Endothelial cell of umbilical vein (primary cell): ENCODE results near the gene SELENOO. TPM values are rescaled to one million over a fixed set of nuclear protein-coding genes. Genes with fewer than 3 reads are reported as not detected.

Experiments
- BruUV-seq: library from RNA; stranded (reverse); fragments of 400-500 nt; replicated peaks from 2 replicates; lab custom pipeline; 2021; lab: Mats Ljungman, UMichigan
- CTCF ChIA-PET: fragments of 300-600, 350-600 bp; sonication (Branson Sonifier 250); formaldehyde crosslinking; loops from one replicate; lab custom pipeline; 2021; ENCODE audit warnings: antibody characterized with exemption, inconsistent platforms; lab: Charles Lee
- POLR2A ChIA-PET: fragments of 300-600, 350-600 bp; sonication (Branson Sonifier 250); formaldehyde crosslinking; loops from one replicate; lab custom pipeline; 2021; ENCODE audit warnings: antibody characterized with exemption, inconsistent platforms; lab: Charles Lee
- DNase-seq: peaks from one replicate; pipeline ENCODE4 v3.0.0-alpha.2; 2011; ENCODE audit warnings: low read depth, low spot score
- FAIRE-seq: peaks from 2 replicates; lab custom pipeline; 2011; peaks lifted over from hg19 to GRCh38; lab: Jason Lieb, UNC
- H2AFZ ChIP-seq: 2 replicates; pipeline ENCODE4 v1.6.0; 2012; ENCODE audit warnings: low read depth, low read length, control low read depth, inconsistent platforms
- H3K27ac ChIP-seq: 2 replicates; pipeline ENCODE4 v1.5.1; 2011; ENCODE audit warnings: low read depth, mild to moderate bottlenecking, control low read depth, low read length, moderate library complexity; ENCODE audit not compliant: insufficient read depth
- H3K27me3 ChIP-seq, 2 experiments: 2 replicates each; pipeline versions ENCODE4 v1.6.0 to v1.6.1; 2011; ENCODE audit warnings: low read length in 2 of 2, mixed read lengths in 1 of 2; ENCODE audit not compliant: control insufficient read depth in 2 of 2, insufficient read depth in 2 of 2
- H3K36me3 ChIP-seq, 2 experiments: 2 replicates in 1 of 2; 3 replicates in 1 of 2; pipeline ENCODE4 v1.5.1; 2011; ENCODE audit warnings: low read length in 2 of 2, mild to moderate bottlenecking in 1 of 2, moderate library complexity in 1 of 2; ENCODE audit not compliant: control insufficient read depth in 2 of 2, insufficient read depth in 2 of 2; ENCODE audit errors: extremely low read depth in 1 of 2
- H3K4me1 ChIP-seq: 3 replicates; pipeline ENCODE4 v1.5.1; 2011; ENCODE audit warnings: mild to moderate bottlenecking, low read length; ENCODE audit not compliant: control insufficient read depth, insufficient read depth; ENCODE audit errors: extremely low read depth
- H3K4me2 ChIP-seq: 2 replicates; pipeline ENCODE4 v1.6.1; 2011; ENCODE audit warnings: low read length, control low read depth, mixed read lengths; ENCODE audit not compliant: insufficient read depth
- H3K4me3 ChIP-seq, 3 experiments: fragments of 200-600 bp in 1 of 3; sonication (generic), shearing (Covaris generic) in 1 of 3; replicated peaks in 1 of 3; 2 replicates each; pipeline ENCODE4 v1.5.1; 2011 to 2016; ENCODE audit warnings: control low read depth in 3 of 3, low read length in 3 of 3, mild to moderate bottlenecking in 2 of 3, inconsistent platforms in 1 of 3, low read depth in 1 of 3, moderate library complexity in 1 of 3; ENCODE audit not compliant: insufficient read depth in 1 of 3
- H3K79me2 ChIP-seq: 2 replicates; pipeline ENCODE4 v1.6.0; 2012; ENCODE audit warnings: low read length, inconsistent platforms; ENCODE audit not compliant: control insufficient read depth, insufficient read depth
- H3K9ac ChIP-seq: replicated peaks from 2 replicates; pipeline ENCODE3; 2011; ENCODE audit warnings: low read length, control low read depth; ENCODE audit not compliant: insufficient read depth; ENCODE audit errors: extremely low read depth
- H3K9me1 ChIP-seq: replicated peaks from 3 replicates; pipeline ENCODE4 v1.6.0; 2011; ENCODE audit warnings: mild to moderate bottlenecking, low read length; ENCODE audit not compliant: control insufficient read depth, insufficient read depth; ENCODE audit errors: extremely low read depth
- H3K9me3 ChIP-seq: replicated peaks from 2 replicates; pipeline ENCODE4 v1.5.1; 2012; ENCODE audit warnings: low read length, inconsistent platforms; ENCODE audit not compliant: control insufficient read depth, insufficient read depth
- H4K20me1 ChIP-seq: replicated peaks from 2 replicates; pipeline ENCODE3; 2011; ENCODE audit warnings: mild to moderate bottlenecking, low read length; ENCODE audit not compliant: control insufficient read depth, insufficient read depth; ENCODE audit errors: extremely low read depth
- EZH2 ChIP-seq: IDR thresholded peaks from 2 replicates; pipeline ENCODE4 v1.6.1; 2012; ENCODE audit warnings: borderline replicate concordance, low read depth, mild to moderate bottlenecking, moderate library complexity, low read length, inconsistent platforms; ENCODE audit not compliant: severe bottlenecking
- FOS ChIP-seq: IDR thresholded peaks from 2 replicates; pipeline ENCODE4 v1.6.1; 2011; ENCODE audit warnings: mild to moderate bottlenecking, low read length, moderate library complexity, borderline replicate concordance; ENCODE audit not compliant: insufficient read depth
- GATA2 ChIP-seq: IDR thresholded peaks from 2 replicates; pipeline ENCODE4 v1.7.0; 2011; ENCODE audit warnings: low read depth, mild to moderate bottlenecking, moderate library complexity, mixed read lengths, low read length; ENCODE audit not compliant: insufficient read length, insufficient read depth
- JUN ChIP-seq: IDR thresholded peaks from 2 replicates; pipeline ENCODE4 v1.6.1; 2011; ENCODE audit warnings: borderline replicate concordance, low read depth; ENCODE audit not compliant: insufficient read length, insufficient read depth
- MAX ChIP-seq: IDR thresholded peaks from 2 replicates; pipeline ENCODE4 v1.6.1; 2011; ENCODE audit not compliant: insufficient read depth, insufficient read length
- MYC ChIP-seq: IDR thresholded peaks from one replicate; pipeline ENCODE4 v1.6.1; 2011; ENCODE audit warnings: mild to moderate bottlenecking, low read depth, low read length
- POLR2A ChIP-seq: IDR thresholded peaks from 2 replicates; pipeline ENCODE4 v1.6.1; 2012; ENCODE audit warnings: low read depth, mild to moderate bottlenecking, control low read depth, low read length
- POLR2AphosphoS5 ChIP-seq: IDR thresholded peaks from 2 replicates; pipeline ENCODE4 v1.6.1; 2012; ENCODE audit warnings: low read depth, mild to moderate bottlenecking, control low read depth, low read length, moderate library complexity; ENCODE audit not compliant: insufficient read depth
- dilution Hi-C: fragments of 300-500 bp; cut with MboI; formaldehyde crosslinking; loops from one replicate; pipeline ENCODE4 v1.15.0; 2019; ENCODE audit warnings: low sequenced_read_pairs; ENCODE audit not compliant: extremely low pct_ligation_motif_present
- intact Hi-C: fragments of 100-400 bp; cut with micrococcal nuclease; formaldehyde crosslinking; loops from one replicate; pipeline ENCODE4 v1.10.0; 2022
- polyA plus RNA-seq, 4 experiments: library from polyadenylated mRNA; depleted of rRNA in 3 of 4; stranded (reverse) in 3 of 4; unstranded in 1 of 4; fragments of >200 nt; gene quantifications; 2 replicates each; pipeline versions ENCODE4 v1.2.1 to v1.2.3, GENCODE V29; 2011 to 2012; ENCODE audit warnings: missing spikeins in 1 of 4
- total RNA-seq: library from RNA; stranded (reverse); gene quantifications from 2 replicates; pipeline ENCODE4 v1.2.3, GENCODE V29; 2021
- TF ChIP-seq, protein P1 (sequence below), 2 donors: IDR thresholded peaks; 1 replicate in 1 of 2; 2 replicates in 1 of 2; pipeline ENCODE4 v1.5.1; 2011; ENCODE audit warnings: low read length in 2 of 2, mild to moderate bottlenecking in 2 of 2, moderate library complexity in 2 of 2, control low read depth in 1 of 2, inconsistent platforms in 1 of 2, low read depth in 1 of 2; ENCODE audit not compliant: insufficient read depth in 1 of 2; ENCODE audit errors: extremely low read depth in 1 of 2

The SELENOO gene
- total and polyA plus RNA-seq, 2 donors (not counting 3 experiments of a cell fraction or from before 2014, with no cell fraction given), result 24.1 to 37.5 TPM

DNA sequence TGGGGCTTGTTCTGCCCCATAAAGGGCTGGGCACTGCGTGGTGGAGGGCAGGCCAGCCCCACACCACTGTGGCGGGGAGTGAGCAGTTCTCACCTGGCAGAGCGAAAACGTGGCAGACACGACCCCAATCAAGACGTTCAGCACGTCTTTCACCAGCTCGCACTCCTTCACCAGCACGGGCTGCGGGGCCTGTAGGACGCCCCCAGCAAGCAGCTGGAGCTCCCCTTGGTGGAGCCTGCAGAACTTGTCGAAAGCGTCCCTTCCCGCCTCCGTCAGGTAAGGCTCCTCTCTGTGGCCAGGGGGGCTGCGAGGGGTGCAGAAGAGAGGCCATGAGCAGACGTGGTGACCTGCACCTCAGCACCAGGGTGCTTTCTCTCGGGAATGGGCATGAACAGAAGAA lies 32.4 kb downstream of the SELENOO start:
- no peak for FAIRE-seq
- no peak for TF ChIP-seq GATA2
- no peak for TF ChIP-seq MYC
- TF ChIP-seq MAX, result no peak
- no peak for TF ChIP-seq POLR2A
- TF ChIP-seq JUN, result no peak
- TF ChIP-seq POLR2AphosphoS5, result no peak
- TF ChIP-seq, protein P1, sequence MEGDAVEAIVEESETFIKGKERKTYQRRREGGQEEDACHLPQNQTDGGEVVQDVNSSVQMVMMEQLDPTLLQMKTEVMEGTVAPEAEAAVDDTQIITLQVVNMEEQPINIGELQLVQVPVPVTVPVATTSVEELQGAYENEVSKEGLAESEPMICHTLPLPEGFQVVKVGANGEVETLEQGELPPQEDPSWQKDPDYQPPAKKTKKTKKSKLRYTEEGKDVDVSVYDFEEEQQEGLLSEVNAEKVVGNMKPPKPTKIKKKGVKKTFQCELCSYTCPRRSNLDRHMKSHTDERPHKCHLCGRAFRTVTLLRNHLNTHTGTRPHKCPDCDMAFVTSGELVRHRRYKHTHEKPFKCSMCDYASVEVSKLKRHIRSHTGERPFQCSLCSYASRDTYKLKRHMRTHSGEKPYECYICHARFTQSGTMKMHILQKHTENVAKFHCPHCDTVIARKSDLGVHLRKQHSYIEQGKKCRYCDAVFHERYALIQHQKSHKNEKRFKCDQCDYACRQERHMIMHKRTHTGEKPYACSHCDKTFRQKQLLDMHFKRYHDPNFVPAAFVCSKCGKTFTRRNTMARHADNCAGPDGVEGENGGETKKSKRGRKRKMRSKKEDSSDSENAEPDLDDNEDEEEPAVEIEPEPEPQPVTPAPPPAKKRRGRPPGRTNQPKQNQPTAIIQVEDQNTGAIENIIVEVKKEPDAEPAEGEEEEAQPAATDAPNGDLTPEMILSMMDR (IDR thresholded peaks at IDR 0.05; ENCODE audit: extremely low read depth in 1 of 2, insufficient read depth in 1 of 2, low read depth in 1 of 2, low read length in 2 of 2), result no peak
- TF ChIP-seq FOS, result no peak
- TF ChIP-seq EZH2, result no peak

More for the DNA sequence above, 32.4 kb downstream of the SELENOO start:
- Histone ChIP-seq H4K20me1 (no peaks in the 10 kb centered on the region), H3K27ac (no peak overlapping the region), H3K27me3 (no peaks in the 10 kb centered on the region), H3K36me3 (peaks cover 0 to 14% of the 10 kb centered on the region in 2 experiments), H3K4me3 (no peak overlapping the region), H3K9me3 (no peaks in the 10 kb centered on the region), H3K4me2 (no peak overlapping the region), H2AFZ (no peak overlapping the region), H3K4me1 (no peaks in the 10 kb centered on the region), H3K9me1 (no peaks in the 10 kb centered on the region), H3K79me2 (peaks cover 20% of the 10 kb centered on the region), H3K9ac (no peak overlapping the region)
- POLR2A ChIA-PET, result no interaction called here
- no TSS peak for BruUV-seq
- CTCF ChIA-PET, result interaction anchor here (1.2 to 2.8 kb wide), 2 partner anchors 8 to 24 kb away, joined by 4 to 11 read pairs; no protein-coding TSS in a partner anchor
- dilution Hi-C loops, result no loop called here
- DNase-seq, result no peak
- intact Hi-C loops, result no loop called here
